ENCODE data around the gene ZNF764.

DNA sequence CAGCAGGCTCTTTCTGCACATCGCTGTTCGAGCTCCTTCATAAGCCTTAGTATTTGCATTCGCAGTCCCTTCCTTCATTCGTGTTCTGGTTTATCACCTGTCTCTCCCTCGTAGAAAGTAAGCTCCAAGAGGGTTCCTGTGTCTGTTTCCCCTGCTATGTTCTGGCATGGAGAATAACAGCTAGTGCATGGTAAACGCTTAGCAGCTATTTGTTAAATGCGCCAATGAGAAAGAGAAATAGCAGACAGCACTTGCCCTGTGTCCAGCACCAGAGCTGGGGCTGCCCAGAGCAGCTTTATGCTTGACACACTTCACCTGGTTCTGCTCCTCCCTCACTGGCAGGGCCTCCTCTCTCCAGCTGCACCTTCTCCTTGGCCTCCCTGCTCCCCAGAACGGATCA is 7.8 kb upstream of the ZNF764 start:
- TF ChIP-seq CTCF (IDR thresholded peaks at IDR 0.05): no peak
- TF ChIP-seq POLR2A (IDR thresholded peaks at IDR 0.05): no peak
